ENCODE data around the gene NEURL1B. TPM values are rescaled to one million over a fixed set of nuclear protein-coding genes. Genes with fewer than 3 reads are reported as not detected.

The NEURL1B gene
- total RNA-seq, 2 donors from 2014 or later, result 9.9 to 12.2 TPM

DNA sequence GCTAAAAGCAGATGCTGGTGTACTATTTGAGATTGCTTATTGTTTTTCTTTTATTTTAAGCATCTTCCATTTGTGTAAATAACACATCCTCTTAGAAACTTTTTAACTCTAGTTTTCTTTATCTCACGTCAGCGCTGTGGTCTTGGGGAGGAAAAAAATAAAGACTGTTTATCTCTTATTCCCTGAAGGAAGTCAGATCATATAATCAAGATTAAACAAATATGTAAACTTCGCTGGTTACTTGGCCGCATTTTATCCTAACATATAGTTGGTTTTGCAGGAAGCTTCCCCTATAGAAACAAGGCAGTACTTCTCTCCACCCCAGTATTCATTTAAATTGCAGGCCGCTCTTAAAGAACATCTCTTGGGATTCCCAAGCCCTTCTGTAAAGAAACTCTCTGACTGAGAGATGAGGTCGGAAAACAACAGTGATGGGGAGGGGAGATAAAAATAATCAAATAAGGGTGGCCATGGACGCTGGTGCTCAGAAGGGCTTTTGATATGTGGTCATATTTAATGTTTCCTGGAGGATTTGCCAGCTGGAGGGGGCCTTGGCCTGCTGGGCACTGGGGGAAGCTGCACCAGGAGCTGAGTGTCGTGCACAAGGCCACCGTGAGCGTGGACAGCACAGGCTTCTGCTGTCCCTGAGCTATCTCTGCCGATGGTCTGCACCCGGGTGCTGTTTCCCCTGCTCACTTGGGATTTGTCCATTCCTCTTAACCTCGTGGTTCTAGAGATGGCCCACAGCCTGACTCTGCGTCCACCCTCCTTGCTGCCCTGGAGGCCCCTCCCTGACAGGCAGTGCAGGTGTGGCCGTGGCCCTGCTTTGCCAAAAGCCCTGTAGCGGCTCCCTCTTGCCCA is 23.8 kb downstream of the NEURL1B start:
- WGBS, 2 donors, result 57 to 75% methylated on average over 15 to 16 of the region's 16 CpGs
- H3K4me1 ChIP-seq, result peaks cover 22% of the 10 kb centered on the region
- intact Hi-C loops (cut with DNase I), result no loop called here
- no peaks in the 10 kb centered on the region for H3K9me3 ChIP-seq
- no peak for DNase-seq
- TF ChIP-seq, protein P1, sequence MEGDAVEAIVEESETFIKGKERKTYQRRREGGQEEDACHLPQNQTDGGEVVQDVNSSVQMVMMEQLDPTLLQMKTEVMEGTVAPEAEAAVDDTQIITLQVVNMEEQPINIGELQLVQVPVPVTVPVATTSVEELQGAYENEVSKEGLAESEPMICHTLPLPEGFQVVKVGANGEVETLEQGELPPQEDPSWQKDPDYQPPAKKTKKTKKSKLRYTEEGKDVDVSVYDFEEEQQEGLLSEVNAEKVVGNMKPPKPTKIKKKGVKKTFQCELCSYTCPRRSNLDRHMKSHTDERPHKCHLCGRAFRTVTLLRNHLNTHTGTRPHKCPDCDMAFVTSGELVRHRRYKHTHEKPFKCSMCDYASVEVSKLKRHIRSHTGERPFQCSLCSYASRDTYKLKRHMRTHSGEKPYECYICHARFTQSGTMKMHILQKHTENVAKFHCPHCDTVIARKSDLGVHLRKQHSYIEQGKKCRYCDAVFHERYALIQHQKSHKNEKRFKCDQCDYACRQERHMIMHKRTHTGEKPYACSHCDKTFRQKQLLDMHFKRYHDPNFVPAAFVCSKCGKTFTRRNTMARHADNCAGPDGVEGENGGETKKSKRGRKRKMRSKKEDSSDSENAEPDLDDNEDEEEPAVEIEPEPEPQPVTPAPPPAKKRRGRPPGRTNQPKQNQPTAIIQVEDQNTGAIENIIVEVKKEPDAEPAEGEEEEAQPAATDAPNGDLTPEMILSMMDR (IDR thresholded peaks at IDR 0.05), result no peak
- no peak for TF ChIP-seq POLR2A (IDR thresholded peaks at IDR 0.05)
- no peak overlapping the region for H3K27ac ChIP-seq
- no peaks in the 10 kb centered on the region for H3K27me3 ChIP-seq
- H3K36me3 ChIP-seq (replicated peaks in 1 of 2; ENCODE audit: insufficient read depth in 1 of 2, low read depth in 2 of 2), result no peaks in the 10 kb centered on the region
- no peak overlapping the region for H3K4me3 ChIP-seq
- ATAC-seq, result no peak

GRCh38 chr5:172666251-172666650 is 25.2 kb downstream of the NEURL1B start:
- peak in 2 of 4 donors; percentile 28 to 38 for DNase-seq
- peak; percentile 68 for ATAC-seq
- intact Hi-C loops (cut with DNase I), result no loop called here
- no peaks in the 10 kb centered on the region for H3K36me3 ChIP-seq (replicated peaks in 1 of 2; ENCODE audit: insufficient read depth in 1 of 2, low read depth in 2 of 2)
- H3K4me1 ChIP-seq, result peaks cover 9% of the 10 kb centered on the region
- no peak overlapping the region for H3K27ac ChIP-seq
- H3K9me3 ChIP-seq, result no peaks in the 10 kb centered on the region
- no peak overlapping the region for H3K4me3 ChIP-seq
- H3K27me3 ChIP-seq, result no peaks in the 10 kb centered on the region
- 54 to 74% methylated on average over 7 of the region's 7 CpGs for WGBS, 2 donors
- no peak for TF ChIP-seq POLR2A (IDR thresholded peaks at IDR 0.05)
- TF ChIP-seq, protein P1 (IDR thresholded peaks at IDR 0.05), result no peak

GRCh38 chr5:172667786-172668593 is 26.9 kb downstream of the NEURL1B start:
- intact Hi-C loops (cut with DNase I), result no loop called here
- DNase-seq (no peak), ATAC-seq (no peak)
- H3K4me1 ChIP-seq, result no peaks in the 10 kb centered on the region
- H3K9me3 ChIP-seq, result no peaks in the 10 kb centered on the region
- no peak overlapping the region for H3K4me3 ChIP-seq
- no peaks in the 10 kb centered on the region for H3K36me3 ChIP-seq (replicated peaks in 1 of 2; ENCODE audit: insufficient read depth in 1 of 2, low read depth in 2 of 2)
- no peaks in the 10 kb centered on the region for H3K27me3 ChIP-seq
- no peak overlapping the region for H3K27ac ChIP-seq
- TF ChIP-seq POLR2A (IDR thresholded peaks at IDR 0.05), result no peak
- TF ChIP-seq, protein P1 (IDR thresholded peaks at IDR 0.05), result no peak
- 85% methylated on average over 7 of the region's 7 CpGs for WGBS, 2 donors

GRCh38 chr5:172668594-172669071 is 27.6 kb downstream of the NEURL1B start:
- no peaks in the 10 kb centered on the region for H3K9me3 ChIP-seq
- intact Hi-C loops (cut with DNase I), result no loop called here
- H3K27me3 ChIP-seq, result no peaks in the 10 kb centered on the region
- H3K4me3 ChIP-seq, result no peak overlapping the region
- no peak overlapping the region for H3K27ac ChIP-seq
- no peaks in the 10 kb centered on the region for H3K4me1 ChIP-seq
- TF ChIP-seq, protein P1 (IDR thresholded peaks at IDR 0.05), result no peak
- no peak for TF ChIP-seq POLR2A (IDR thresholded peaks at IDR 0.05)
- 88% methylated on average over 11 of the region's 11 CpGs for WGBS, 2 donors
- no peak for DNase-seq
- ATAC-seq, result no peak
- no peaks in the 10 kb centered on the region for H3K36me3 ChIP-seq (replicated peaks in 1 of 2; ENCODE audit: insufficient read depth in 1 of 2, low read depth in 2 of 2)

Data from body of pancreas (tissue), 4 donors.